Kidney epithelial cell (primary cell): Measurements from ENCODE around the gene ALPL. TPM values are rescaled to one million over a fixed set of nuclear protein-coding genes. Genes with fewer than 3 reads are reported as not detected.

ENCODE experiments used
- DNase-seq: peaks from one replicate; pipeline ENCODE4 v3.0.0-alpha.2; 2010; ENCODE audit warnings: low read depth
- H3K27me3 ChIP-seq: 2 replicates; pipeline ENCODE4 v1.6.0; 2011; ENCODE audit warnings: low read length; ENCODE audit not compliant: control insufficient read depth, insufficient read depth
- H3K36me3 ChIP-seq: 2 replicates; pipeline ENCODE4 v1.5.1; 2011; ENCODE audit warnings: low read length; ENCODE audit not compliant: control insufficient read depth, insufficient read depth
- H3K4me3 ChIP-seq: 2 replicates; pipeline ENCODE4 v1.5.1; 2011; ENCODE audit warnings: low read depth, mild to moderate bottlenecking, control low read depth, low read length
- CTCF ChIP-seq: IDR thresholded peaks from 2 replicates; pipeline ENCODE4 v1.5.1; 2011; ENCODE audit warnings: mild to moderate bottlenecking, moderate library complexity, low read length, control low read depth, inconsistent platforms; ENCODE audit not compliant: insufficient read depth, poor library complexity, severe bottlenecking
- total RNA-seq: library from RNA; depleted of rRNA; stranded (reverse); fragments of >200 nt; gene quantifications from 2 replicates; pipeline ENCODE4 v1.2.3, GENCODE V29; 2015

Gene ALPL
- total RNA-seq, 1 donor from 2014 or later: 5.1 TPM

DNA sequence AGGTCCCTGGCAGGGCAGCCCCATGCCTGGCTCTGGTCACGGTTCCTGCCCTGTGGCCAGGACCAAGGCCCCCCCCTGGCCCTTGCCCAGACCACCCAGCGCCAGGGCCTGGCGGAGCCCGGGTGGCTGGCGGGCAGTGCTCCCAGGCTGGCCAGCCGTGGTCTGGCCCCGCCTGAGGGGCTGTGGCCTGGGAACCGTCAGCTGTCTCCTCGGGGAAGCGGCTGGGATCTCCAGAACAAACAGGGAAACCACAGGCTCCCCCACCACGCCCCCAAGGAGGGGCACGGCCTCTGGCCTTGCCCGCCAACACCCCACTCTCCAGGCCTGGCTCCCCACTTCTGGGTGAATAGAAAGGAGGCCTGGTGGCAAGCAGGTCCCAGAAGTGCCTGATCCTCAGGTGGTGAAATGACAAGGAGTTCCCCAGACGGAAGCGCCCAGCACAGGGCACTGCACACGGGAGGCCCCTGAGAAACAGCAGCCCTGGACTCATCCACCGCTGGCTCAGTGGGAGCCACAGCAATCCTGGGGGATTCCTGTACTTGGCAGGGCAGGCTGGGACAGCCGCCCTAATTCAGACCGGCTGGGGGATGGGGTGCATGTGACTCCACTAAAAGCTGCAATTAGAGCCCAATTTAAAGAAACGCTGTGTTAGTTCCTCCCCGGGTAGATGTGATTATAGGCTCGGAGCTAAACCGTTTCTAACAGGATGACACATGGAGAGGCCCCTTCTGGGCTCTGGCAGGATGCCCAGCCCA lies 81.1 kb downstream of the ALPL start:
- Histone ChIP-seq H3K36me3 (no peaks in the 10 kb centered on the region), H3K27me3 (no peaks in the 10 kb centered on the region), H3K4me3 (no peak overlapping the region)
- no peak for TF ChIP-seq CTCF
- DNase-seq: no peak

DNA sequence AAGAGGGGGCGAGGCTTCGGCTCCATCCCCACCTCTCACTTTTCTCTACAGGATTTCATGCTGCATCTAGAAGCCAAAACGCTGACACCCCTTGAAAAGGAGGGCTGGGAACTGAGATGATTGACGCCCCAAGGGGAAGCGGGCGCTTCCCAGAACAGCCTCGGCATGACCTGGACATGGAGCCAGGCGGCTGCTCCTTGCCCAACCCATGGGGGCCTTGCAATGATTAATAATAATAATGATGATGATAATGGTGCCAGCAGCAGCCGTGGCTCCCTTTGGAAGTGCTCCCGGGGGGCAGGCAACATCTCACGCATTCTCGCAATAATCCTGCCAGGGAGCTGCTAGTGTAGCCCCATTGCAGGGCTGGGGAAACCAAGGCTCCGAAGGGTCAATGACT lies 81.7 kb downstream of the ALPL start:
- DNase-seq: no peak
- no peak for TF ChIP-seq CTCF
- Histone ChIP-seq H3K36me3 (no peaks in the 10 kb centered on the region), H3K4me3 (no peak overlapping the region), H3K27me3 (no peaks in the 10 kb centered on the region)

DNA sequence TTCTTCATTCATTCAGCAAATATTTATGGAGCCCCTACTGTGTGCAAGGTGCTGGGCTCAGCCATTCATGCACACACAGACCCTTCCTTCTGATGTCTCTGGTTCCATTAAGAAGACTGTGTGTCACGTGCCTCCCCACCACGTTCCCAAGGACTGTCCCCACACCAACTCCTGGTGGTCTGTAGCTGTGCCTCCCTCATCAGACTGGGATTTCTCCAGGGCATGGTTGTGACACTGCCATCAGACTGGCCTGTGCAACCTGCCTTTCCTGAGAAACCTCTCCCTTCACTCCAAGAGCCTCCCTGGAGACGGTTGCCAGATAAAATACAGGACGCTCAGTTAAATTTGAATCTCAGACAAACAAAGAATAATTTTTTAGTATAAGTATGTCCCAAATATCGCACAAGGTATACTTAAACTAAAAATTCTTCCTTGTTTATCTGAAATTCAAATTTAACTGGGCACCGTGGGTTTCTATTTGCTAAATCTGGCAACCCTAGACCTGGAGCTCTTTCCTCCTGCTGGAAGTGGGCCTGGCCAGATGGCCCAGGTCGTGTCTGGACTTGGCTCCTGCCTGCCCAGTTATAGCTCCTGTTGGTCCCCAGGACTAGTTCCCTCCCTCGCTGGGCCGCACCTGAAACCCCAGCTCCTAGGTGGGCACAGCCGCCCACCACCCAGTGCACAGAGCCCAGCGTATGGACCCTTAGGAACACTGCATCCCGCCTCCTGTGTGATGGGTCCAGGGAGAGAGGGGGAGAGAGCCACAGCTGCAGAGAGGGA lies 83.1 kb downstream of the ALPL start:
- TF ChIP-seq CTCF: no peak
- DNase-seq: no peak
- no peaks in the 10 kb centered on the region for H3K27me3 ChIP-seq

GRCh38 chr1:21593231-21593630 lies 84.0 kb downstream of the ALPL start:
- H3K36me3 ChIP-seq: no peaks in the 10 kb centered on the region
- H3K27me3 ChIP-seq: no peaks in the 10 kb centered on the region
- no peak overlapping the region for H3K4me3 ChIP-seq
- DNase-seq: no peak
- no peak for TF ChIP-seq CTCF

More for the DNA sequence above, 83.1 kb downstream of the ALPL start:
- H3K4me3 ChIP-seq: no peak overlapping the region
- no peaks in the 10 kb centered on the region for H3K36me3 ChIP-seq

- no peak overlapping the region for H3K4me3 ChIP-seq
- no peak for DNase-seq
- TF ChIP-seq CTCF: no peak
- H3K36me3 ChIP-seq: no peaks in the 10 kb centered on the region
- no peaks in the 10 kb centered on the region for H3K27me3 ChIP-seq
These were observed 85.3 kb downstream of the ALPL start for GRCh38 chr1:21594501-21594900.
